NCI-H2107 (cell line): Measurements from ENCODE around the gene TWIST2.

Source experiments
- DNase-seq: peaks from one replicate; lab custom pipeline; 2025; lab: John Stamatoyannopoulos, UW

TWIST2 gene

DNA sequence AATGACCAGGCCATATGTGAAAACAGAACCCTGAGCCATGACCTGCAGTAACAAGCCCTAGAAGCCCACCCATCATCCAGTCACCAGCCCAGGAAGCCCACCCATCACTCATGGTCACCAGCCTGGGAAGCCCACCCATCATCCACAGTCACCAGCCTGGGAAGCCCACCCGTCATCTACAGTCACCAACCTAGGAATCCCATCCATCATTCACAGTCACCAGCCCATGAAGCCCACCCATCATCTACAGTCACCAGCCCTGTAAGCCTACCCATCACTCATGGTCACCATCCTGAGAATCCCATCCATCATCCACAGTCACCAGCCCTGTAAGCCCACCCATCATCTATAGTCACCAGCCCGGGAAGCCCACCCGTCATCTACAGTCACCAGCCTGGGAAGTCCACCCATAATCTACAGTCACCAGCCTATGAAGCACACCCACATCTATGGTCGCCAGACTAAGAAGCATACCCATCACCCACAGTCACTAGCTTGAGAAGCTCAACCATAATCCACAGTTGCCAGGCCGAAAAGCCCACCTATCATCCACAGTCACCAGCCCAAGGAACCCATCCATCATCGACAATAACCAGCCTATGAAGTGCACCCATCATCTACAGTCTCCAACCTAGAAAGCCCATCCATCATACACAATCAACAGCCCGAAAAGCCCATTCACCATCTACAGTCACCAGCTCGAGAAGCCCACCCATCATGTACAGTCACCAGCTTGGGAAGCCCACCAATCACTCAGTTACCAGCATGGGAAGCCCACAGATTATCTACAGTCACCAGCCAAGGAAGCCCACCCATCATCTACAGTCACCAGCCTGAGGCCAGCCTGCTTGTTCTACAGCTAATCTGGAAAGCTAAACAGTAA, 91.9 kb downstream of the TWIST2 start:
- DNase-seq: no peak

- DNase-seq: no peak
These were observed 92.9 kb downstream of the TWIST2 start for GRCh38 chr2:238940806-238941205.

DNA sequence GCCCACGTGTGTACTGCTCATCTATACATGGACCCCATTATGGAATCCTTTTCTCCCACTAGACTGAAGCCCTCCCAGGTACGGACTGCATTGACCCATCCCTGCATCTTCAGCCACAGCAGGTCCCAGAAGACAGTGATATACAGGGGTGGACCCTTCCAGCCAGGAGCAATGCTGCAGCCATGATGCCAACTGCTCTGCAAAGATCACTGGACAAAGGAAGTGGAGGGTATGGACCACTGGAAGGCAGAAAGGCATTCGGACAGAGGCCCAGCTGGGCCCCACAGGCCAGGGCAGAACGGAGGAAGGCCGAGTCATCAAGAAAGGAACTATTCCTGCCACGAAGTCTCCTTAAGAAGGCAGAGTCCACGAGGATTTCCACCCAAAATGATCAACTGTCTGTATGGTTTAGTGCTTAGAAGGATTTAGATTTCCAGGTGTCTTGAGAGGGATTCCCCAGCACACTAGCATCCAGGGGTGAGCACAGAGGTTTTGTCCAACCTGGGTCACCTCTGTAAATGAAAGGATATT, 93.4 kb downstream of the TWIST2 start:
- no peak for DNase-seq

DNA sequence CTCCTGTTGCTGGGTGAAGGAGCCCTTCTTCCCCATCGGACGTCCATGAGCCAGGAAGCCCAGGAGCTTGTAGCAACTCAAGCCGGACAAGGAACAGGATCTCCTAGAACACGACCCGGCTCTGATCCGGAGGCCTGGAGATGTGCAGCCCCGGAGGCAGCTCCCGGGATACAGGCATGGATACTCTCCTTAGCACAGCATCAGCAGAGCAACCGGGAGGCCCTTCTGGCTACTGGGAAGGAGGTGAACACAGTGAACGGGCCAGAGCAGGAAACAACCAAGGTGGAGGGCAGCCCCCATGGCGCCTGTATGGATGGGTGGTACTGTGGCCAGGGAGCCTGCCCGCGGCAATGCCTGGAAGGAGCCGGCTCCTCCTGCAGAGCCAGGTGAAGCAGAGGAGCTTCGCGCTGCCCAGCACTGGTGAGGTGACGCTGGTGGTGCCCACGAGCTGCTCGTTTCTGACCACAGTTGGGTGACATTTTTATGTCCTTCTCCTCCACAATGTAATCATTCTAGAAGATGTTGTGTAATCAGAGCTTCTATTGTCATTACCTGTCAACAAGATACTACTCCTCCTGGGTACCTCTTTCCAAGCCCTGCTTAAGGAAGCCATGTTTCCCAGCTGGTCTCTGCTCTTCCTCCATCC, 94.3 kb downstream of the TWIST2 start:
- DNase-seq: no peak

GRCh38 chr2:238942726-238943300, 94.9 kb downstream of the TWIST2 start:
- DNase-seq: no peak

DNA sequence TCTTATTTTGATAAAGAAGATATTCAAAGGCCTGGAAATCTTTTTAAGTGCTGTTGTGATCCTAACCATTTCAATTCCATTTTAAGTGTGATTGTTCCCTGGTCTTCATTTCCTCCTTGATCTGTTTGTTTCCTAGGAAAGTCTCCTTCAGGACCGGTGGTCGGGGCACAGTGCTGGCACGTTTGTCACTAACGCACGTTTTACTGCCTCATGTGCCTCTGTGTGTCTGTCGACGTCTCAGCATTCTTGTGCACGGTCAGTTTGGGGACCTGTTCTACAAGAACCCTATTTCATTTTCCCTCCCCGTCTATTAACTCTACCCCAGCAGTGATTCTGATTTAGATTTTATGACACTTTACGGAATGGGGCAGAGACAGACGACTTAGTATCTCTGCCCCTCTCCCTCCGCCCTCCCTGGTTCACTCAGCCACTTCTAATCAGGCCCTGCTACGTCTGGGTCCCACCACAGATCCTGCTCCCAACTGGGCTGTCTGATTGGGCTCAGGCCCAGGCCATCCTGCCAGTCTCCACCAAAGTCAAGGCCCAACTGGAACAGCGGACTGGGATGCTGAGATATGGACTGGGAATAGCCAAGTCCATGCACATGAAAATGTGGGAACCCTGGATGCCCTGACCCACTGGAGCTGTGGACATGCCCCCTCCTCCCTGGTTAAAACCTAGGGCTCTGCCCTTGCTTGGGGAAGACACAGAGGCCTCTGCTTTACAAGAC, 95.6 kb downstream of the TWIST2 start:
- no peak for DNase-seq

DNA sequence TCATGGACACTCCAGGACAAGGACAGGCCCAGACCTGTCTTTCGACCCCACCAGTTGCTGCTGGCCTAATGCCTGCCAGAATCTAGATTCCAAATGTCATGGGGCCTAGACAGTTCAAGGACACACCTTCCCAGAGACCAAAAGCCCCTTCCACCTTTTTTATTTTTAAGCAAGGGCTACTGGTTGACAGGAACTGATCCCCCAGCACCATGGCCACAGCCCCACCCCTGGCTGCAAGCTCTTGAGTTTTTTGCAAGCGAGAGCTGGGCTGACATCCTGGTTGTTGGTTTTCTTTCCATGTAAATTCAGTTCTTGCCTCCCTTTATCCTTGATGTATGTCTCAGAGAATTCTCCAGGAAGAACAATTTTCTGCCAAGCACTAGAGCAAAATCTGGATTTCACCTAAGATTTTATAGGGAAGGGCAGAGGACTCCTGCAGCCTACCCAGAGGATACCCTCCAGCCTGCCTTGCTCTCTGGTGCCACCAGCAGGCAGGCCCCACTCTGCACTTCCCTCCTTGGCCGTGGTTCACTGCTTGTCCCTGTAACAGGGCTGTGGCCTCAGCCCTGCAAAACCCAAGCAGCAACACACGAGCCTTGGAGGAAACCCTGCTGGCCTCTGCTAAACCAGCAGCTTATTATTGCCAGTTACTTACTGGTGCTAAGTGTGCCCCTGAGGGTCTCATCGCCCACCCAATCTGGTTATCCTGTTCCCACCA, 97.7 kb downstream of the TWIST2 start:
- DNase-seq: no peak

DNA sequence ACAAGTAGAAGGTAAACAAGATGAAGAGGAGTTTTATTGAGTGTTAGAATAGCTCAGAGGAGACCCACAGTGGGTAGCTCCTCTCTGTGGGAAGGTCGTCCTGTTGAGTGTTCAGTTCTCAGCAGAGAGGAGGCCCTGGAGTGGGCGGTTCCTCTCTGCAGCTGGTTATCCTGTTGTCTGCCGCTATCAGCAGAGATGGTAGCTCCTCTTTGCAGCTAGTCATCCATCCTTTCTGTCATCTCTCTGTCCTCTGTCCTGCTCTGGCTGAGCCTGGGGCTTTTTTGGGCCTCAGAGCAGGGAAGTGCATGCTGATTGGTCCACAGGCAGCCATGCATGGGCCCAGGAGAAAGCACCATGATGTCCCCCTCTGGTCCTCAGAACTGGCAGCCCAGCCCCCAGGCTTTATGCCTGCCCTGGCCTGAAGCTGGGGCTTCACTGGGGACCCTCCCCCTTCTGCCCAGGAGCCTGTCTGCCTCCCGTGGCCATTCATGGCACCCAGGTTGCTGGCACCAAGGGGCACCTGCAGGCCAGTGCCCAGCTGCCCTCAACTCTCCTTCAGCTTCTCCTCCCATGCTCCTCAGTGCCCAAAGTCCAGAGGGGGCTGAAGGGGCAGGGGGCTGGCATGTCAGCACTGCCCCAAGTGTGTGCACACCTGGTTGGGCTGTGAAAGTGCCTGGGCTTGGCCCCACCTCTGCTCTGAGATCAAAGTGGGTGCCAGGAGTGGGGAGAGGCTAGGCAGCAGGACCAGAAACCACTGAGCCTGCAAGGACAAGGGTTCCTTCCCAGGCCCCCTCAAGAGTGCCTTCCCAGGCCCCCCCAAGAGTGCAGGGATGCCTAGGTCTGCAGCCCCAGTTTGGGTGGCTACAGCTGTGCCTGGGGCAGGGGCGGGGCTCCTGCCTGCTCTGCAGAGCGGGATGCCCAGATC, 98.7 kb downstream of the TWIST2 start:
- no peak for DNase-seq

DNA sequence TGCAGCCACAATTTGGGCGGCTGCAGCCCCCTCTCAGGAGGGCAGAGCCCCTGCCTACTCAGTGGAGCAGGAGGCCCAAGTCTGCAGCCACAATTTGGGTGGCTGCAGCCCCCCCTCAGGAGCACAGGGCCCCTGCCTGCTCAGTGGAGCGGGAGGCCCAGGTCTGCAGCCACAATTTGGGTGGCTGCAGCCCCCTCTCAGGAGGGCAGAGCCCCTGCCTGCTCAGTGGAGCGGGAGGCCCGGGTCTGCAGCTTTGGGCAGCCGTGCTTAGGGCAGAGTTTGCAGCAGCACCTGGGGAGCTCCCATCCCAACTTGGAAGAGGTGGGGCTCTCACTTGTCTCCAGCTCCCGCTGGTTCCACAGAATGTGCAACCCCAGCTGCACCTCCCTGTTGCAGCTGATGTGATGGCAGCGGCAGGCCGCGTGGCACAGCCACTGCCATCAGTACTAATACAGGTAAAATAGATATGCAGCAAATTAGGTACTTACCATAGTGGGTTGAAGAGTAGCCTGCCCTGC, 99.4 kb downstream of the TWIST2 start:
- no peak for DNase-seq

GRCh38 chr2:238947920-238948710, 100.2 kb downstream of the TWIST2 start:
- DNase-seq: no peak

GRCh38 chr2:238948765-238949641, 101.1 kb downstream of the TWIST2 start:
- DNase-seq: no peak

- no peak for DNase-seq
These were observed 101.9 kb downstream of the TWIST2 start for GRCh38 chr2:238949710-238950345.

- no peak for DNase-seq
These were observed 102.7 kb downstream of the TWIST2 start for GRCh38 chr2:238950551-238950950.

- DNase-seq: no peak
These were observed 104.5 kb downstream of the TWIST2 start for GRCh38 chr2:238952261-238952919.

DNA sequence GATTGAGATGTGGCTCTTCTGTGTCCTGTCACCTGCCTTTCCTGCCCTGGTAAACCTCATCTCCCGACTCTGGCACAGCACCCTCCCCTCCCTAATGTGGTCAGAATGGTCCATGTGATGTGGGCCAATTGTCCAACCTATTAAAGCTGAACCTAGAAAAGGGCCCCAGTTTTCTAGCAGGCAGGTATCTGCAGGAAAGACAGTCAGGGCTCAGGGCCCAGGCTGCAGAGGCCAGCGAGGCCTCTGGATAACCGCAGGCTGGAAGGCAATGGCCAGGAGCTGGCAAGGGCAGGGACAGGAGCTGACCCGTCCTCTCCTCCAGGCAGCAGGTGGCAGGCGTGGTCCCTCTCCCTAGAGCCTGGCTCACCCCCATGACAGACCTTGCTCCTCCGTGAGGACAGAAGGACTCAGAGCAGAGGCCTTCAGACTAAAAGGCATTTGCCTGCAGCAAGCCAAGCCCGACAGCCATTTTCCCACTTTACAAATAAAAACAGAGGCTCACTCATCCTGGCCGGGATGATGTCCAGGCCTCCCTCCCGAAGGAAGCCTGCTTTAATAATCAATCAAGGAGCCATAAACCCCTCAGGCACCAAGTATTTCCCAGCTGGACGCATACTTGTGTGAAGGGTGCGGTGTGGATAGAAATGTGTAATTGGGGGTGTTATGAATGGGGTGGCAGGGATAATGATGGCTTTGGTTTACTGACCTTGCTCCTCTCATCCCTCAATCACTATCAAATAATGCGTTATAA, 107.1 kb downstream of the TWIST2 start:
- DNase-seq: no peak
